ENCODE measurements around the gene DPYD. TPM values are rescaled to one million over a fixed set of nuclear protein-coding genes. Genes with fewer than 3 reads are reported as not detected.

Gene DPYD
- total RNA-seq, 1 donor from 2014 or later: 9.2 TPM

- Histone ChIP-seq H3K36me3 (no peaks in the 10 kb centered on the region), H3K4me1 (peaks cover 23% of the 10 kb centered on the region), H3K4me3 (no peak overlapping the region), H3K9me3 (replicated peaks) (no peaks in the 10 kb centered on the region), H3K27me3 (ENCODE audit: low read depth) (no peaks in the 10 kb centered on the region), H3K27ac (replicated peaks) (no peak overlapping the region)
- DNase-seq: no peak
- intact Hi-C loops (cut with micrococcal nuclease): no loop called here
- TF ChIP-seq CTCF (IDR thresholded peaks at IDR 0.05; ENCODE audit: borderline replicate concordance): no peak
These were observed 7.2 kb downstream of the DPYD start for GRCh38 chr1:97913506-97914139.

- H3K4me3 ChIP-seq: no peak overlapping the region
- H3K4me1 ChIP-seq: peaks cover 11% of the 10 kb centered on the region
- intact Hi-C loops (cut with micrococcal nuclease): no loop called here
These were observed 9.3 kb downstream of the DPYD start for GRCh38 chr1:97911266-97912215.

GRCh38 chr1:97909266-97909665, 11.6 kb downstream of the DPYD start:
- Histone ChIP-seq H3K4me3 (no peak overlapping the region), H3K9me3 (replicated peaks) (no peaks in the 10 kb centered on the region), H3K36me3 (no peaks in the 10 kb centered on the region), H3K27me3 (ENCODE audit: low read depth) (no peaks in the 10 kb centered on the region), H3K4me1 (peaks cover 15% of the 10 kb centered on the region), H3K27ac (replicated peaks) (no peak overlapping the region)
- no peak for DNase-seq
- intact Hi-C loops (cut with micrococcal nuclease): no loop called here
- no peak for TF ChIP-seq CTCF (IDR thresholded peaks at IDR 0.05; ENCODE audit: borderline replicate concordance)

More at GRCh38 chr1:97911266-97912215, 9.3 kb downstream of the DPYD start:
- no peaks in the 10 kb centered on the region for H3K36me3 ChIP-seq
- no peaks in the 10 kb centered on the region for H3K9me3 ChIP-seq (replicated peaks)
- no peak for DNase-seq
- no peaks in the 10 kb centered on the region for H3K27me3 ChIP-seq (ENCODE audit: low read depth)
- no peak for TF ChIP-seq CTCF (IDR thresholded peaks at IDR 0.05; ENCODE audit: borderline replicate concordance)
- H3K27ac ChIP-seq (replicated peaks): no peak overlapping the region

- no peak for DNase-seq
- H3K4me3 ChIP-seq: no peak overlapping the region
- no peak for TF ChIP-seq CTCF (IDR thresholded peaks at IDR 0.05; ENCODE audit: borderline replicate concordance)
- H3K9me3 ChIP-seq (replicated peaks): no peaks in the 10 kb centered on the region
- intact Hi-C loops (cut with micrococcal nuclease): no loop called here
- no peaks in the 10 kb centered on the region for H3K36me3 ChIP-seq
- peaks cover 28% of the 10 kb centered on the region for H3K4me1 ChIP-seq
- no peaks in the 10 kb centered on the region for H3K27me3 ChIP-seq (ENCODE audit: low read depth)
- H3K27ac ChIP-seq (replicated peaks): no peak overlapping the region
These were observed 12.9 kb downstream of the DPYD start for GRCh38 chr1:97907886-97908285.

GRCh38 chr1:97906567-97907241, 14.1 kb downstream of the DPYD start:
- peak; percentile 39 for DNase-seq
- Histone ChIP-seq H3K27me3 (ENCODE audit: low read depth) (no peaks in the 10 kb centered on the region), H3K27ac (replicated peaks) (peak overlapping the region; percentile 24), H3K4me1 (peaks cover 40% of the 10 kb centered on the region), H3K4me3 (no peak overlapping the region), H3K9me3 (replicated peaks) (no peaks in the 10 kb centered on the region), H3K36me3 (no peaks in the 10 kb centered on the region)
- no peak for TF ChIP-seq CTCF (IDR thresholded peaks at IDR 0.05; ENCODE audit: borderline replicate concordance)
- intact Hi-C loops (cut with micrococcal nuclease): no loop called here
